CD4-positive, CD25-positive, alpha-beta regulatory T cell (primary cell): ENCODE measurements around the gene JMJD4. TPM values are rescaled to one million over a fixed set of nuclear protein-coding genes. Genes with fewer than 3 reads are reported as not detected.
A peak's percentile ranks its signal among the peaks of the same experiment; 100 is the strongest.

Experiments
- ATAC-seq, 2 donors: fragments of 150-1000 bp; cut with Tn5 transposase; one replicate each; pipeline ENCODE4 v1.10.0; 2021; ENCODE audit warnings: low read depth in 2 of 2, moderate number of reproducible peaks in 2 of 2, moderate library complexity in 1 of 2
- DNase-seq, 3 donors: peaks; one replicate each; pipeline versions ENCODE4 v3.0.0 to v3.0.0-alpha.2; 2012 to 2022; ENCODE audit warnings: mixed read lengths in 1 of 3
- H3K27ac ChIP-seq: one replicate; pipeline ENCODE4 v1.7.0; 2013; ENCODE audit warnings: mild to moderate bottlenecking, low read length; ENCODE audit not compliant: insufficient read depth, poor library complexity, severe bottlenecking
- H3K27me3 ChIP-seq: one replicate; pipeline ENCODE4 v1.7.0; 2013; ENCODE audit warnings: low read length; ENCODE audit not compliant: control insufficient read depth, insufficient read depth
- H3K36me3 ChIP-seq: one replicate; pipeline ENCODE4 v1.7.0; 2013; ENCODE audit warnings: mild to moderate bottlenecking, low read length, moderate library complexity; ENCODE audit not compliant: control insufficient read depth, insufficient read depth
- H3K4me1 ChIP-seq: 2 replicates; pipeline ENCODE4 v1.7.0; 2013; ENCODE audit warnings: mild to moderate bottlenecking, low read length; ENCODE audit not compliant: insufficient read depth, control insufficient read depth, poor library complexity, severe bottlenecking
- H3K4me3 ChIP-seq: one replicate; pipeline ENCODE4 v1.7.0; 2013; ENCODE audit warnings: low read depth, mild to moderate bottlenecking, low read length, moderate library complexity
- H3K9me3 ChIP-seq, 2 experiments: 1 replicate in 1 of 2; 2 replicates in 1 of 2; pipeline ENCODE4 v1.7.0; 2013; ENCODE audit warnings: low read length in 2 of 2, mild to moderate bottlenecking in 1 of 2, moderate library complexity in 1 of 2; ENCODE audit not compliant: control insufficient read depth in 2 of 2
- H3K27ac Mint-ChIP-seq, 3 donors: one replicate each; pipeline ENCODE4 v1.8.0; 2020 to 2022; ENCODE audit warnings: mild to moderate bottlenecking in 3 of 3, mixed read lengths in 3 of 3, moderate library complexity in 2 of 3
- H3K27me3 Mint-ChIP-seq: one replicate; pipeline ENCODE4 v1.8.0; 2022; ENCODE audit warnings: mild to moderate bottlenecking, mixed read lengths
- H3K36me3 Mint-ChIP-seq: one replicate; pipeline ENCODE4 v1.8.0; 2020; ENCODE audit warnings: mixed read lengths
- H3K4me1 Mint-ChIP-seq, 4 donors: one replicate each; pipeline ENCODE4 v1.8.0; 2020 to 2022; ENCODE audit warnings: mixed read lengths in 4 of 4, mild to moderate bottlenecking in 1 of 4
- H3K4me3 Mint-ChIP-seq, 4 donors: one replicate each; pipeline ENCODE4 v1.8.0; 2020 to 2022; ENCODE audit warnings: mild to moderate bottlenecking in 4 of 4, mixed read lengths in 4 of 4, moderate library complexity in 3 of 4
- H3K9me3 Mint-ChIP-seq, 7 donors: one replicate each; pipeline ENCODE4 v1.8.0; 2020 to 2022; ENCODE audit warnings: mixed read lengths in 7 of 7, mild to moderate bottlenecking in 3 of 7, moderate library complexity in 2 of 7
- polyA plus RNA-seq, 4 donors: library from polyadenylated mRNA; unstranded; fragments of 300-500 nt; fragmentation: Illumina TruSeq; gene quantifications; one replicate each; pipeline ENCODE4 v1.2.3, GENCODE V29; 2021
- total RNA-seq: library from RNA; stranded (reverse); gene quantifications from one replicate; pipeline ENCODE4 v1.2.3, GENCODE V29; 2022

JMJD4 gene, protein sequence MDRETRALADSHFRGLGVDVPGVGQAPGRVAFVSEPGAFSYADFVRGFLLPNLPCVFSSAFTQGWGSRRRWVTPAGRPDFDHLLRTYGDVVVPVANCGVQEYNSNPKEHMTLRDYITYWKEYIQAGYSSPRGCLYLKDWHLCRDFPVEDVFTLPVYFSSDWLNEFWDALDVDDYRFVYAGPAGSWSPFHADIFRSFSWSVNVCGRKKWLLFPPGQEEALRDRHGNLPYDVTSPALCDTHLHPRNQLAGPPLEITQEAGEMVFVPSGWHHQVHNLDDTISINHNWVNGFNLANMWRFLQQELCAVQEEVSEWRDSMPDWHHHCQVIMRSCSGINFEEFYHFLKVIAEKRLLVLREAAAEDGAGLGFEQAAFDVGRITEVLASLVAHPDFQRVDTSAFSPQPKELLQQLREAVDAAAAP
- total RNA-seq (9.7 TPM), polyA plus RNA-seq (10 to 100 TPM; 22.3 to 28.9 (median 26.8) TPM)

DNA sequence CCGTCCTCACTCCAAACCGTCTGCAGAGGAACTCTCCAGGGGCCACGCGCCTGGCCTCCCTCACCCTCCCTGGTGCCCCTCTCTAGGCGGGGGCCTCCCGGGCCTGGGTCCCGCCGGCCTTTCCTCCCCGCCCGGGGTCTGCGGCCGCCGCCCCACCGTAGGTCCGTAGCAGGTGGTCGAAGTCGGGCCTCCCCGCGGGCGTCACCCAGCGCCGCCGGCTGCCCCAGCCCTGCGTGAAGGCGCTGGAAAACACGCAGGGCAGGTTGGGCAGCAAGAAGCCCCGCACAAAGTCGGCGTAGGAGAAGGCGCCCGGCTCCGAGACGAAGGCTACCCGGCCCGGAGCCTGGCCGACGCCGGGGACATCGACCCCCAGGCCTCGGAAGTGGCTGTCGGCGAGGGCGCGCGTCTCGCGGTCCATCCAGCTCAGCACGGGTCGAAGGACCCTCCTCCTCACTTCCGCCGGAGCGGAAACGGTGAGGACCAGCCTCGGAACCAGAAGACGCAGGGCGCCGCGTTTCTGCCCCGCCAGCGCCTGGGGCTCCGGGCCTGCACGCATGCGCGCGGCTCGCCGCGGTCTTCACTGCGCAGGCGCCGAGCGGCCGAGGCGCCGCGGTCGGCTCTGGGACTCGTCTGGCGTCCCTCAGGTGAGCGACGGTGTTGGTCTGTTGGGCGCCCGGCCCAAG, at the start of gene JMJD4, which contains the start of gene SNAP47:
Gene JMJD4, minus strand, starts transcription at position 447 of the 683 bp plus-strand sequence. Its CDS starts 29 bp downstream, at position 418.
Gene SNAP47, plus strand, starts transcription at position 580 of the 683 bp plus-strand sequence. CDS start 12,302 bp downstream, outside the sequence.
- Mint-ChIP-seq H3K4me1 (peaks cover 0 to 60% (median 25%) of the 10 kb centered on the region in 4 donors), H3K36me3 (no peaks in the 10 kb centered on the region), H3K27ac (peak within 1 kb of the TSS; percentile 82 to 96 (median 87)), H3K4me3 (peak within 1 kb of the TSS; percentile 90 to 95 (median 91)), H3K9me3 (no peaks in the 10 kb centered on the region), H3K27me3 (no peaks in the 10 kb centered on the region)
- DNase-seq (peak; percentile 88 to 94 (median 93)), ATAC-seq (peak; percentile 90 to 92)
- Histone ChIP-seq H3K4me3 (peak within 1 kb of the TSS; percentile 82), H3K4me1 (peaks cover 27% of the 10 kb centered on the region), H3K9me3 (no peaks in the 10 kb centered on the region), H3K27me3 (no peaks in the 10 kb centered on the region), H3K27ac (peak within 1 kb of the TSS; percentile 76), H3K36me3 (no peaks in the 10 kb centered on the region)

DNA sequence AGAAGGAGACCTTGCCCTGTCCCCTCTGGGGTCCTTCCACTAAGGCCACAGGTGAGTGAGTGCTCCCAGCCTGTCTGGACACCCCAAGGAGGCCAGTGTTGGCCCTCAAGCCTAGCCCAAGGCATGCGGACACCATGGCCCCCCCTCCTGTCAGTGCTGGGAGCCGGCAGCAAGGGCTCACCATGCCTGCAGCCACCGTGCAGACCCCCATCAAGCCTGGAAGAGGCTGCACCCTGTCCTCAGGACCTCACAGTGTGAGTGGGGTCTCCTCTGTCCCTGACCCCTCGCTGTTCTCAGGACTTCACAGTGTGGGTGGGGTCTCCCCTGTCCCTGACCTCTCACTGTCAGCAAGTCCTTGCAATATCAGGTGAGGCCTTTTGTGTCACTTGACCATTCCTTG, 47.1 kb upstream of the JMJD4 start:
- H3K27ac Mint-ChIP-seq, result no peak overlapping the region
- H3K27ac ChIP-seq, result no peak overlapping the region
- peaks cover 7% of the 10 kb centered on the region for H3K36me3 ChIP-seq
- H3K4me3 Mint-ChIP-seq, result no peak overlapping the region
- no peak for DNase-seq
- no peaks in the 10 kb centered on the region for H3K9me3 Mint-ChIP-seq
- ATAC-seq, result no peak
- no peaks in the 10 kb centered on the region for H3K27me3 Mint-ChIP-seq
- H3K4me1 Mint-ChIP-seq, result peaks cover 0 to 8% (median 2%) of the 10 kb centered on the region in 4 donors
- peaks cover 7% of the 10 kb centered on the region for H3K4me1 ChIP-seq
- peaks cover 8% of the 10 kb centered on the region for H3K36me3 Mint-ChIP-seq
- H3K4me3 ChIP-seq, result no peak overlapping the region
- H3K27me3 ChIP-seq, result no peaks in the 10 kb centered on the region
- no peaks in the 10 kb centered on the region for H3K9me3 ChIP-seq

DNA sequence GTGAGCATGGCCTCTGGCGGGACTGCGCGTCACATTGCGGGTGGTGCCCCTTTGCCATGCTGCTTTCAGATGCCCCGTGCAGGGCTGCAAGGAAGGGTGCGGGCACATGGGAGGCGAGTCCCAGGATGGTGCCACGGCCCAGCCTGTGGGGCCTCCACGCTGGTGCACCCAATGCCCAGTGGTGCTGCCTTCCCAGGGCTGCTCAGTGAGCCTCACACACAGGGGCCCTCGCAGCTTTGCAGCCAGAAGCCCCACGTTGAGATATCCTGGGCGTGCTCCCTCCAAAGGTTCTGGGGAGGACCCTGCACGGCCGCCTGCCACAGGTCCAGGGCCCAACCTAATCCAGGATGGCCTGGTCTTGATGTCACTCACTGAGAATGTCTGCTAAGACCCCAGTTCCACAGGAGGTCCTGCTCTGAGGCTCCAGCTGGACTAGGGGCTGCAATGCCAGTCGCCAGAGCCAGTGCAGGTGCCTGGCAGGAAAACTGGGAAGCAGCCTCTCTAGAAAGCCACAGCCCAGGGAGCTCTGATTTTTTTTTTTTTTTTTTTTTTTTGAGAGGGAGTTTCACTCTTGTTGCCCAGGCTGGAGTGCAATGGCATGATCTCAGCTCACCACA, 46.3 kb upstream of the JMJD4 start:
- Mint-ChIP-seq H3K27ac (no peak overlapping the region), H3K4me3 (no peak overlapping the region), H3K9me3 (no peaks in the 10 kb centered on the region), H3K4me1 (peaks cover 0 to 5% (median 0%) of the 10 kb centered on the region in 4 donors), H3K27me3 (no peaks in the 10 kb centered on the region), H3K36me3 (peaks cover 8% of the 10 kb centered on the region)
- Histone ChIP-seq H3K27me3 (no peaks in the 10 kb centered on the region), H3K36me3 (peaks cover 12% of the 10 kb centered on the region), H3K9me3 (no peaks in the 10 kb centered on the region), H3K4me3 (no peak overlapping the region), H3K27ac (no peak overlapping the region), H3K4me1 (no peaks in the 10 kb centered on the region)
- DNase-seq (no peak), ATAC-seq (no peak)

DNA sequence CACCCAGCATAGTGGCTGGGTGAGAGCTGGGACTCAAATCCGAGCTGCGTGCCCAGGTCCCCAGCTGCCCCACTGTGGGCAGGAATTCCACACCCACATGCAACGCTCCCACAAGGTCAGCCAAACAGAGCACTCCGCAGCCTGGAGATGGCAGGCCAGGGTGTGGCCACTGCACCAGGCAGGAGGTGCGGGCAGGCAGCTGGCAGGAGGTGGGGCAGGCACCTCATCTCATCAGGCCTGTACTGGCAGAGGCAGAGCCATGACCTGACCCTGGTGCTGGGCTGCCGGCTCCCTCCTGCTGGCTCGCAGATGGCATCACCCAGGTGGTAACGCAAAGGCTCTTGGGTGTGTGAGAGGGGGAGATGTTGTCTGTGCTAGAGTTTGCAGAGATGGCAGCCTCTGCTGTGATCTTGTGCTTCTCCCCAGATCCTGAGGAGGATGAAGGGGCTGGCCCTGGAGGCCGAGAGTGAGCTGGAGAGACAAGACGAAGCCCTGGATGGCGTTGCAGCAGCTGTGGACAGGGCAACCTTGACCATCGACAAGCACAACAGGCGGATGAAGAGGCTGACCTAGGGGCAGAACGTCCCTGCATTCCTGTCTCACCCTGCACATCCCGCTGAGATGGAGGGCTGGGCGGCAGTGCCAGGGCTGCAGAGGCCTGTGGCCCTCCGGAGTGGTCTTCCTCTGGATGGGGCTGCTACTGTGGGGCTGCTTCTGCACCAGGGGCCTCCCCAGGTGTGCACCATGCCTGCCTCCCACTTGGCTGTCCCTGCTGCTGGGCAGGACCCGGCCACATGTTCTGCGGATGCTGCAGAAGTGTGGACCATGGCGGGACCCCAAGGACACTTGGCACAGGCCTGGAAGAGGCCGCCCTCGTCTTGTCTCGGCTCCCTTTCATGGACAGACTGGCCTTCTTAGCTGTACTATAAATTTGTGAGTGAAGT, 45.3 kb upstream of the JMJD4 start:
- Mint-ChIP-seq H3K9me3 (no peaks in the 10 kb centered on the region), H3K27me3 (no peaks in the 10 kb centered on the region), H3K27ac (no peak overlapping the region), H3K4me1 (peaks cover 0 to 5% (median 0%) of the 10 kb centered on the region in 4 donors), H3K4me3 (no peak overlapping the region), H3K36me3 (peaks cover 8% of the 10 kb centered on the region)
- no peaks in the 10 kb centered on the region for H3K4me1 ChIP-seq
- H3K36me3 ChIP-seq, result peaks cover 22% of the 10 kb centered on the region
- ATAC-seq, result peak in 1 of 2 donors; percentile 22
- H3K27me3 ChIP-seq, result no peaks in the 10 kb centered on the region
- H3K4me3 ChIP-seq, result no peak overlapping the region
- no peak for DNase-seq
- no peaks in the 10 kb centered on the region for H3K9me3 ChIP-seq
- no peak overlapping the region for H3K27ac ChIP-seq

DNA sequence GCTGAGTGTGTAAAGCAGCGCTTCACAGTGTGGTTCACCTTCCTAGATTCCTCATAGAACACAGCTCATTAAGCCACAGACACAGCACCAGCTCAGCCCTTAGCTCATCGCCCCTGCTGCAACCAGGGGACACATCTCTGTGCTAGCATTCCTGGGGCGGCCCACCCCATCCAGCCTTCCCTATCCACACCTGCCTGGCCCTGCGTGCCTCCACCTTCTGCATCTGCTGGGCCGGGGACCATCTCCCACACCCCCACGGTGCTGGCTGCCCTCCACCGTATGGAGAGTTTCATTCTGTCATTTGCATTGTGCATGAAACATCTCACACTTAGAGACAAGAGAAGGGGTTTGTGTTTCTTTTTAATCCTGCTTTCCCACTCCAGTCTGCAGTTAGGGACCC, 44.6 kb upstream of the JMJD4 start:
- ATAC-seq (no peak), DNase-seq (no peak)
- H3K4me1 Mint-ChIP-seq, result peaks cover 0 to 5% (median 0%) of the 10 kb centered on the region in 4 donors
- H3K36me3 Mint-ChIP-seq, result peaks cover 8% of the 10 kb centered on the region
- Histone ChIP-seq H3K4me1 (no peaks in the 10 kb centered on the region), H3K36me3 (peaks cover 22% of the 10 kb centered on the region), H3K9me3 (no peaks in the 10 kb centered on the region), H3K27me3 (no peaks in the 10 kb centered on the region), H3K4me3 (no peak overlapping the region), H3K27ac (no peak overlapping the region)
- no peaks in the 10 kb centered on the region for H3K9me3 Mint-ChIP-seq
- H3K27me3 Mint-ChIP-seq, result no peaks in the 10 kb centered on the region
- H3K4me3 Mint-ChIP-seq, result no peak overlapping the region
- peak overlapping the region in 1 of 3 donors; percentile 31 for H3K27ac Mint-ChIP-seq

DNA sequence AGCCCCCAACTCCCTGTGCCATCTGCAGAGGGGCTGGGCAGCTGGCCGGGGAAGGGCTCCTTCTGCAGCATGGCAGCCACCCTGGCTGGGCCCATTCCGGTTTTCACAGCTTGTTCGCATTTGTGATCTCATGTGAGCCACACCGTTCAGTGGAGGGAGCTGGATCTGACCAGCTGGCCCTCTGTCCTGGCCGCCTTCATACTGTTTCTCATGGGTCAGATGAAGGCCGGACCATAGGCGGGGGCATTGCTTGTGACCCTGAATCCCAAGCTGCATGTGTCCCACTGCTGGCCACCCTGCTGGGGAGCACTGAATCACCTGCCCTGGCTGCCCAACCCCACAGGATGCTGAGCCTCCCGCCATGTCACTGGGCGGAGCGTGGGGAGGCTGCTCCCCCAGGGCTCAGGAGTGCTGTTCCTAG, 43.9 kb upstream of the JMJD4 start:
- Mint-ChIP-seq H3K36me3 (peaks cover 12% of the 10 kb centered on the region), H3K4me1 (peaks cover 0 to 9% (median 2%) of the 10 kb centered on the region in 4 donors), H3K27me3 (no peaks in the 10 kb centered on the region), H3K27ac (no peak overlapping the region), H3K4me3 (no peak overlapping the region), H3K9me3 (no peaks in the 10 kb centered on the region)
- Histone ChIP-seq H3K36me3 (peaks cover 22% of the 10 kb centered on the region), H3K27ac (no peak overlapping the region), H3K4me3 (no peak overlapping the region), H3K27me3 (no peaks in the 10 kb centered on the region), H3K9me3 (no peaks in the 10 kb centered on the region), H3K4me1 (no peaks in the 10 kb centered on the region)
- DNase-seq (no peak), ATAC-seq (no peak)
